ENCODE results near the gene CAPN15. TPM values are rescaled to one million over a fixed set of nuclear protein-coding genes. Genes with fewer than 3 reads are reported as not detected.

CAPN15 gene
- total RNA-seq, 2 donors from 2014 or later: 55.3 to 76.1 TPM

DNA sequence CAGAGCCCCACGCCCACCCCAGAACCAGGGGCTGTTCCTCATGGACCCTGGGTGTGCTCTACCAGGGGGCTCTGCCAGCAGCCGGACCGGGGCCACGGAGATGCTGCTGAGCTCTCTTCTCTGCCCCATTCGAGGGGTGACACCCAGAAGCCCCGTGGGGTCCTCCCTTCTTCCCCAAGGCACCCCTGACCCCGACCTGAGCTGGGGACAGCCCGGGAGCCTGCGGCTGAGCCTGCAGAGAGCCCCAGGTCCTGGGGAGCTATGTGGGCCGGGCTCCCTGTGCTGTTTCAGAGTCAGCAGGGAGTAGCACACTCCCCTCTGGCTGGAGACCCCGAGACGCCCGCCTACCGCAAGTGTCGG lies 31.5 kb downstream of the CAPN15 start:
- H3K27ac Mint-ChIP-seq: no peak overlapping the region
- H3K27me3 Mint-ChIP-seq (ENCODE audit: insufficient read depth): peaks cover 30% of the 10 kb centered on the region
- DNase-seq: no peak
- no peaks in the 10 kb centered on the region for H3K4me1 ChIP-seq (ENCODE audit: control insufficient read depth, insufficient read depth, low read length)
- peaks cover 45% of the 10 kb centered on the region for H3K27me3 ChIP-seq (ENCODE audit: control insufficient read depth, insufficient read depth, low read length, poor library complexity, severe bottlenecking)
- H3K9me3 Mint-ChIP-seq: no peaks in the 10 kb centered on the region
- 88 to 95% methylated on average over 7 to 15 of the region's 15 CpGs for WGBS, 2 experiments (ENCODE audit: insufficient coverage in 1 of 2, insufficient read length in 1 of 2)
- no peak overlapping the region for H3K4me3 ChIP-seq (ENCODE audit: low read length)
- no peak overlapping the region for H3K9ac ChIP-seq (ENCODE audit: extremely low read depth, low read length, poor library complexity, severe bottlenecking)
- no peaks in the 10 kb centered on the region for H3K36me3 ChIP-seq (ENCODE audit: control insufficient read depth, insufficient read depth, low read length)
- H3K27ac ChIP-seq (ENCODE audit: low read depth, low read length): no peak overlapping the region
- H3K4me3 Mint-ChIP-seq: peak overlapping the region; percentile 39
- no peaks in the 10 kb centered on the region for H3K4me1 Mint-ChIP-seq
- no peaks in the 10 kb centered on the region for H3K9me3 ChIP-seq (ENCODE audit: control insufficient read depth, low read length)
- H3K36me3 Mint-ChIP-seq (ENCODE audit: low read depth): peaks cover 3% of the 10 kb centered on the region
- TF ChIP-seq, protein P1, sequence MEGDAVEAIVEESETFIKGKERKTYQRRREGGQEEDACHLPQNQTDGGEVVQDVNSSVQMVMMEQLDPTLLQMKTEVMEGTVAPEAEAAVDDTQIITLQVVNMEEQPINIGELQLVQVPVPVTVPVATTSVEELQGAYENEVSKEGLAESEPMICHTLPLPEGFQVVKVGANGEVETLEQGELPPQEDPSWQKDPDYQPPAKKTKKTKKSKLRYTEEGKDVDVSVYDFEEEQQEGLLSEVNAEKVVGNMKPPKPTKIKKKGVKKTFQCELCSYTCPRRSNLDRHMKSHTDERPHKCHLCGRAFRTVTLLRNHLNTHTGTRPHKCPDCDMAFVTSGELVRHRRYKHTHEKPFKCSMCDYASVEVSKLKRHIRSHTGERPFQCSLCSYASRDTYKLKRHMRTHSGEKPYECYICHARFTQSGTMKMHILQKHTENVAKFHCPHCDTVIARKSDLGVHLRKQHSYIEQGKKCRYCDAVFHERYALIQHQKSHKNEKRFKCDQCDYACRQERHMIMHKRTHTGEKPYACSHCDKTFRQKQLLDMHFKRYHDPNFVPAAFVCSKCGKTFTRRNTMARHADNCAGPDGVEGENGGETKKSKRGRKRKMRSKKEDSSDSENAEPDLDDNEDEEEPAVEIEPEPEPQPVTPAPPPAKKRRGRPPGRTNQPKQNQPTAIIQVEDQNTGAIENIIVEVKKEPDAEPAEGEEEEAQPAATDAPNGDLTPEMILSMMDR (conservative IDR thresholded peaks at IDR 0.05): no peak

DNA sequence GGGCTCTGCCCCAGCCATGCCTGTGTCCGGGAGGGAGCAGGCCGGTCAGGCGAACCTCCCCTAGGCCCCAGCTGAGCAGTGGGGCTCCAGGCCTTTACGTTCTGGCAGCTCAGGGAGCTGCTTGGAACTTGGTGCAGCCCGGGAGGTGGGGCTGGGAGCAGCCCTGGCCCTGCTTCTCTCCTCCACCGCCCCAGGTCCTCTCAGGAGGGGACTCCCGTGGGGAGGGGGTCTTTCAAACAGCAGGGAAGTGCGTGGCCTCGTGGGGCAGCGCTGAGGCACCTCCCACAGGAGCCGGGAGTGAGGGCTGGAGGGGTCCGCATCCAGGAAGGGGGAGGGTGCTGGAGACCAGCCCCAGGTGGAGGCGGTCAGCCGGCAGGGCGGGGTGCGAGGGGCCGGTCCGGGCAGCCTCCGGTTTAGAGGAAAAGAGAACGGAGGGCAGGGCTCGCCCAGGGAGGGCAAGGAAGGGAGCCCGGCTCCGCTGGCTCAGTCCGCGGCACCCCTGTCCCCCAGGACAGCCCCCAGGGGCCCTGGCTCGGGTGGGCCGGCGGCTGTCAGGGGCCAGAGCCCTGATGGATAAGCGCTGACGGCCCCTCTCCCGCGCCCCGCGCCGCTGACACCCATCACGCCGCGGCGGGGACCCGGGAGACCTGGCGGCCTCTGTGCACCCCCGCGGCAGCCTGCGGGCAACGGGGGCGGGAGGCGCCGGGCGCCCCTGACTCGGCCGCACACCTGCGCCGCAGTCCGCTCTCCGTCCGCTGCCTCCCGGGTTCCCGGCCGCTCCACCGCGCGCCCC lies 32.1 kb downstream of the CAPN15 start:
- no peak for DNase-seq
- Histone ChIP-seq H3K36me3 (ENCODE audit: control insufficient read depth, insufficient read depth, low read length) (no peaks in the 10 kb centered on the region), H3K27ac (ENCODE audit: low read depth, low read length) (no peak overlapping the region), H3K4me1 (ENCODE audit: control insufficient read depth, insufficient read depth, low read length) (no peaks in the 10 kb centered on the region), H3K9me3 (ENCODE audit: control insufficient read depth, low read length) (no peaks in the 10 kb centered on the region), H3K27me3 (ENCODE audit: control insufficient read depth, insufficient read depth, low read length, poor library complexity, severe bottlenecking) (peaks cover 45% of the 10 kb centered on the region), H3K9ac (ENCODE audit: extremely low read depth, low read length, poor library complexity, severe bottlenecking) (no peak overlapping the region), H3K4me3 (ENCODE audit: low read length) (no peak overlapping the region)
- Mint-ChIP-seq H3K4me1 (no peaks in the 10 kb centered on the region), H3K27ac (no peak overlapping the region), H3K27me3 (ENCODE audit: insufficient read depth) (peaks cover 30% of the 10 kb centered on the region), H3K4me3 (peak overlapping the region; percentile 39), H3K9me3 (no peaks in the 10 kb centered on the region), H3K36me3 (ENCODE audit: low read depth) (no peaks in the 10 kb centered on the region)
- 16 to 17% methylated on average over 20 to 62 of the region's 62 CpGs for whole genome bisulfite sequencing, 2 experiments (ENCODE audit: insufficient coverage in 1 of 2, insufficient read length in 1 of 2)
- TF ChIP-seq, protein P1 (conservative IDR thresholded peaks at IDR 0.05): no peak

DNA sequence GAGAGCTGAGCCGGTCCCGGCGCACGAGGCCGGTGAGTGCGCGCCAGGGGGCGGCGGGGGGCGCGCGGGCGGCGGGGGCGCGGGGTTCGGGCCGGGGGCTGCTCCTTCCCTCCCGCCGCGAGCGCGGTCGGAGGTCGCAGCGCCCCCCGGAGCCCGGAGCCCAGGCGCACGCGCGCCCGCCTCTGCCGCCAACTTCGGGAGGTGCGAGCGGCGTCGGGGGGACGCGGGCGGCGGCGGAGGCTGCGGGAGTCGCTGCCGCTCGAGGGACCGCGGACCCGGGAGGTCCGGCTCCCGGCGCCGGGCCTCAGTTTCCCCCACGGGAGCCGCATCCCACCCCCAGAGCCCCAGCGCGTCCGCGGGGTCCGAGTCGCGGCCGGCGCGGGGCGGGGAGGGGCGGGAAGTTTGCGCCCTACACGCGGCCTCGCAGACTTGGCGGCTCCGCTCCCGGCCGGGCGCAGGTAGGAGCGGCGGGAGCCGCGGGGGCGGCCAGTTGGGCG lies 32.7 kb downstream of the CAPN15 start, which contains the start of gene PRR35:
Gene PRR35, plus strand, starts transcription at position 191 of the 497 bp plus-strand sequence. CDS start 2,901 bp downstream, outside the sequence.
- DNase-seq: no peak
- no peaks in the 10 kb centered on the region for H3K4me1 ChIP-seq (ENCODE audit: control insufficient read depth, insufficient read depth, low read length)
- H3K27me3 ChIP-seq (ENCODE audit: control insufficient read depth, insufficient read depth, low read length, poor library complexity, severe bottlenecking): peaks cover 45% of the 10 kb centered on the region
- no peaks in the 10 kb centered on the region for H3K36me3 ChIP-seq (ENCODE audit: control insufficient read depth, insufficient read depth, low read length)
- H3K4me3 ChIP-seq (ENCODE audit: low read length): no peak within 1 kb of the TSS
- TF ChIP-seq, protein P1 (conservative IDR thresholded peaks at IDR 0.05): no peak
- 2% methylated on average over 10 to 84 of the region's 84 CpGs for WGBS, 2 experiments (ENCODE audit: insufficient coverage in 1 of 2, insufficient read length in 1 of 2)
- H3K9me3 Mint-ChIP-seq: no peaks in the 10 kb centered on the region
- H3K4me3 Mint-ChIP-seq: peak within 1 kb of the TSS; percentile 39
- H3K9me3 ChIP-seq (ENCODE audit: control insufficient read depth, low read length): no peaks in the 10 kb centered on the region
- H3K27ac Mint-ChIP-seq: no peak within 1 kb of the TSS
- H3K27ac ChIP-seq (ENCODE audit: low read depth, low read length): no peak within 1 kb of the TSS
- H3K9ac ChIP-seq (ENCODE audit: extremely low read depth, low read length, poor library complexity, severe bottlenecking): no peak within 1 kb of the TSS
- no peaks in the 10 kb centered on the region for H3K4me1 Mint-ChIP-seq
- no peaks in the 10 kb centered on the region for H3K36me3 Mint-ChIP-seq (ENCODE audit: low read depth)
- peaks cover 30% of the 10 kb centered on the region for H3K27me3 Mint-ChIP-seq (ENCODE audit: insufficient read depth)

Measured in endodermal cell (in vitro differentiated cells).